ENCODE measurements around the gene ADAM15. TPM values are rescaled to one million over a fixed set of nuclear protein-coding genes. Genes with fewer than 3 reads are reported as not detected.

Gene ADAM15
- polyA plus RNA-seq, 1 donor from 2014 or later = 24.8 TPM

DNA sequence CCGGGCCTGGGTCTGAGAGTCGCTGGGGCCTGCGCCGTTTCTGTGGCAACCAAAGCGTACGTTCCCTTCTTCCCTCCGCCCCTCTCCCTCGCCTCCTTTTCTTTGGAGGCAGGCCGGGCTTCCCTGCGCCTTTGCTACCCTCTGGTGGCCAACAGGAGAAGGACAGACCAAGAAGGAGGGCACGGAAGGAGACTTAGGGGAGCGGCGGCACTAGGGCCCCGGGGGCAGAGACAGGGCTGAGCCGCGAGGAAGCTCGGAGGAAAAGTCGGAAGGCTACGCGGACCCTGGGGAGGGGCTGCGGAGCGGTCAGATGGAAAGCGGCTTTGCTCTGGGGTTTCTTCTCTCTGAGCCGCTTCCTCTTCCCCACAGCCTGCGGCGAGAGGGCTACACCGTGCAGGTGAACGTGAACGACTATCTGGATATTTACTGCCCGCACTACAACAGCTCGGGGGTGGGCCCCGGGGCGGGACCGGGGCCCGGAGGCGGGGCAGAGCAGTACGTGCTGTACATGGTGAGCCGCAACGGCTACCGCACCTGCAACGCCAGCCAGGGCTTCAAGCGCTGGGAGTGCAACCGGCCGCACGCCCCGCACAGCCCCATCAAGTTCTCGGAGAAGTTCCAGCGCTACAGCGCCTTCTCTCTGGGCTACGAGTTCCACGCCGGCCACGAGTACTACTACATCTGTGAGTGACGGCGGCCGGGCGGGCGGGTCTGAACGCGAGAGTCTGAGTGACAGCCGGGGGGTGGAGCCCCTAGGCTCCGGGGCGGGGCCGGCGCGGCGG, 33.8 kb downstream of the ADAM15 start:
- no peaks in the 10 kb centered on the region for H3K36me3 ChIP-seq (ENCODE audit: insufficient read depth, low read length)
- no peaks in the 10 kb centered on the region for H3K9me3 ChIP-seq (ENCODE audit: low read length)
- no peaks in the 10 kb centered on the region for H3K9me2 ChIP-seq (ENCODE audit: insufficient read depth, low read length)
- TF ChIP-seq EZH2 (IDR thresholded peaks at IDR 0.05; ENCODE audit: borderline replicate concordance, insufficient read depth, low read length, poor library complexity, severe bottlenecking) (no peak), EP300 (conservative IDR thresholded peaks at IDR 0.05; ENCODE audit: poor library complexity, severe bottlenecking) (peak; percentile 71), MXI1 (conservative IDR thresholded peaks at IDR 0.05; ENCODE audit: poor library complexity, severe bottlenecking) (peak; percentile 71), TAF1 (IDR thresholded peaks at IDR 0.05; ENCODE audit: low read depth) (no peak), SMC3 (conservative IDR thresholded peaks at IDR 0.05; ENCODE audit: poor library complexity) (peak; percentile 97), POLR2AphosphoS5 (IDR thresholded peaks at IDR 0.05) (peak; percentile 2), RAD21 (conservative IDR thresholded peaks at IDR 0.05) (peak; percentile 99)
- TF ChIP-seq, protein P1, sequence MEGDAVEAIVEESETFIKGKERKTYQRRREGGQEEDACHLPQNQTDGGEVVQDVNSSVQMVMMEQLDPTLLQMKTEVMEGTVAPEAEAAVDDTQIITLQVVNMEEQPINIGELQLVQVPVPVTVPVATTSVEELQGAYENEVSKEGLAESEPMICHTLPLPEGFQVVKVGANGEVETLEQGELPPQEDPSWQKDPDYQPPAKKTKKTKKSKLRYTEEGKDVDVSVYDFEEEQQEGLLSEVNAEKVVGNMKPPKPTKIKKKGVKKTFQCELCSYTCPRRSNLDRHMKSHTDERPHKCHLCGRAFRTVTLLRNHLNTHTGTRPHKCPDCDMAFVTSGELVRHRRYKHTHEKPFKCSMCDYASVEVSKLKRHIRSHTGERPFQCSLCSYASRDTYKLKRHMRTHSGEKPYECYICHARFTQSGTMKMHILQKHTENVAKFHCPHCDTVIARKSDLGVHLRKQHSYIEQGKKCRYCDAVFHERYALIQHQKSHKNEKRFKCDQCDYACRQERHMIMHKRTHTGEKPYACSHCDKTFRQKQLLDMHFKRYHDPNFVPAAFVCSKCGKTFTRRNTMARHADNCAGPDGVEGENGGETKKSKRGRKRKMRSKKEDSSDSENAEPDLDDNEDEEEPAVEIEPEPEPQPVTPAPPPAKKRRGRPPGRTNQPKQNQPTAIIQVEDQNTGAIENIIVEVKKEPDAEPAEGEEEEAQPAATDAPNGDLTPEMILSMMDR (IDR thresholded peaks at IDR 0.05; ENCODE audit: poor library complexity, severe bottlenecking) = peak; percentile 99
- TF ChIP-seq, protein P2, sequence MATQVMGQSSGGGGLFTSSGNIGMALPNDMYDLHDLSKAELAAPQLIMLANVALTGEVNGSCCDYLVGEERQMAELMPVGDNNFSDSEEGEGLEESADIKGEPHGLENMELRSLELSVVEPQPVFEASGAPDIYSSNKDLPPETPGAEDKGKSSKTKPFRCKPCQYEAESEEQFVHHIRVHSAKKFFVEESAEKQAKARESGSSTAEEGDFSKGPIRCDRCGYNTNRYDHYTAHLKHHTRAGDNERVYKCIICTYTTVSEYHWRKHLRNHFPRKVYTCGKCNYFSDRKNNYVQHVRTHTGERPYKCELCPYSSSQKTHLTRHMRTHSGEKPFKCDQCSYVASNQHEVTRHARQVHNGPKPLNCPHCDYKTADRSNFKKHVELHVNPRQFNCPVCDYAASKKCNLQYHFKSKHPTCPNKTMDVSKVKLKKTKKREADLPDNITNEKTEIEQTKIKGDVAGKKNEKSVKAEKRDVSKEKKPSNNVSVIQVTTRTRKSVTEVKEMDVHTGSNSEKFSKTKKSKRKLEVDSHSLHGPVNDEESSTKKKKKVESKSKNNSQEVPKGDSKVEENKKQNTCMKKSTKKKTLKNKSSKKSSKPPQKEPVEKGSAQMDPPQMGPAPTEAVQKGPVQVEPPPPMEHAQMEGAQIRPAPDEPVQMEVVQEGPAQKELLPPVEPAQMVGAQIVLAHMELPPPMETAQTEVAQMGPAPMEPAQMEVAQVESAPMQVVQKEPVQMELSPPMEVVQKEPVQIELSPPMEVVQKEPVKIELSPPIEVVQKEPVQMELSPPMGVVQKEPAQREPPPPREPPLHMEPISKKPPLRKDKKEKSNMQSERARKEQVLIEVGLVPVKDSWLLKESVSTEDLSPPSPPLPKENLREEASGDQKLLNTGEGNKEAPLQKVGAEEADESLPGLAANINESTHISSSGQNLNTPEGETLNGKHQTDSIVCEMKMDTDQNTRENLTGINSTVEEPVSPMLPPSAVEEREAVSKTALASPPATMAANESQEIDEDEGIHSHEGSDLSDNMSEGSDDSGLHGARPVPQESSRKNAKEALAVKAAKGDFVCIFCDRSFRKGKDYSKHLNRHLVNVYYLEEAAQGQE (IDR thresholded peaks at IDR 0.05; ENCODE audit: borderline replicate concordance) = peak; percentile 20
- H3K9ac ChIP-seq (ENCODE audit: low read length) = peak overlapping the region; percentile 64
- H3K4me2 ChIP-seq (ENCODE audit: low read length) = peak overlapping the region; percentile 85
- peaks cover 7% of the 10 kb centered on the region for H3F3A ChIP-seq (ENCODE audit: insufficient read depth, low read length, poor library complexity, severe bottlenecking)
- H4K20me1 ChIP-seq (ENCODE audit: insufficient read depth) = peaks cover 33% of the 10 kb centered on the region
- peaks cover 22% of the 10 kb centered on the region for H3K79me2 ChIP-seq (replicated peaks; ENCODE audit: insufficient read depth, low read length)
- peak overlapping the region; percentile 79 for H3K27ac ChIP-seq (ENCODE audit: low read length)
- peak overlapping the region; percentile 82 for H3K4me3 ChIP-seq (ENCODE audit: low read length)
- no peaks in the 10 kb centered on the region for H3K27me3 ChIP-seq (ENCODE audit: insufficient read depth, low read depth, low read length)
- H2AFZ ChIP-seq (ENCODE audit: low read depth, low read length) = no peak overlapping the region

DNA sequence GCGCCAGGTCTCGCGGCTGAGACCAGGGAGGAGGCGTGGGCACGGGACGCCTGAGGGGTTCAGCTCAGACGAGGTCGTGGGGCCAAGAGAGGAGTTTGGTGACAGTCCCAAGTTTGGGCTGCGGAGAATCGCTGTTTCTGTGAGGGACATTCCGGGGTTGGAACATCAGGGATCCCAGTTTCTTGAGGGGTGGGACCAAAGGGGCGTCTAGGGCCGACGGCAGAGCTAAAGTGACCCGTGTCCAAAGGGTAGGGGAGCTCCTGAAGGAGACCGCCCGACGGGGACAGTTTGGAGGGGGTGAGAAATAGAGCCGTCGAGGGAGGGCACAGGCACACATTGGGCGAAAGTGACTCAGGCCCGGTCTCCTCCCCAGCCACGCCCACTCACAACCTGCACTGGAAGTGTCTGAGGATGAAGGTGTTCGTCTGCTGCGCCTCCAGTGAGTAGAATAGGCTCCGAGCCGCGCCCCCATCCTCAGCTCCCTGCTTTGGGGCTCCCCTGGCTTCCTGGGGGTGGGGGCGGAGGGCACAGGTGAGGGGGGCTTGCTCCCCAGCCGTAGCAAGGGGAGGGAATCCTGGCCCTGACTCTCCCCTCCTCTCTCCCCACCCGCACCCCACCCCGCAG, 34.5 kb downstream of the ADAM15 start:
- Histone ChIP-seq H3F3A (ENCODE audit: insufficient read depth, low read length, poor library complexity, severe bottlenecking) (peaks cover 7% of the 10 kb centered on the region), H4K20me1 (ENCODE audit: insufficient read depth) (peaks cover 33% of the 10 kb centered on the region), H3K9me2 (ENCODE audit: insufficient read depth, low read length) (no peaks in the 10 kb centered on the region), H3K27ac (ENCODE audit: low read length) (peak overlapping the region; percentile 58), H3K36me3 (ENCODE audit: insufficient read depth, low read length) (no peaks in the 10 kb centered on the region), H3K9ac (ENCODE audit: low read length) (peak overlapping the region; percentile 57), H3K9me3 (ENCODE audit: low read length) (no peaks in the 10 kb centered on the region), H3K4me2 (ENCODE audit: low read length) (peak overlapping the region; percentile 47), H2AFZ (ENCODE audit: low read depth, low read length) (no peak overlapping the region), H3K27me3 (ENCODE audit: insufficient read depth, low read depth, low read length) (no peaks in the 10 kb centered on the region), H3K79me2 (replicated peaks; ENCODE audit: insufficient read depth, low read length) (peaks cover 22% of the 10 kb centered on the region), H3K4me3 (ENCODE audit: low read length) (peak overlapping the region; percentile 82)
- TF ChIP-seq RAD21 (conservative IDR thresholded peaks at IDR 0.05) (no peak), EZH2 (IDR thresholded peaks at IDR 0.05; ENCODE audit: borderline replicate concordance, insufficient read depth, low read length, poor library complexity, severe bottlenecking) (no peak), EP300 (conservative IDR thresholded peaks at IDR 0.05; ENCODE audit: poor library complexity, severe bottlenecking) (no peak), SMC3 (conservative IDR thresholded peaks at IDR 0.05; ENCODE audit: poor library complexity) (no peak)
- TF ChIP-seq, protein P1 (IDR thresholded peaks at IDR 0.05; ENCODE audit: poor library complexity, severe bottlenecking) = no peak

All from neural cell (in vitro differentiated cells).